ENCODE measurements around the gene PRSS35.

GRCh38 chr6:83510791-83511190 is 1.5 kb upstream of the PRSS35 start:
- no peak for TF ChIP-seq CTCF (IDR thresholded peaks at IDR 0.05)
- no peak for TF ChIP-seq POLR2A (IDR thresholded peaks at IDR 0.05)
